T-cell (primary cell): ENCODE data around the gene TMEM139. TPM values are rescaled to one million over a fixed set of nuclear protein-coding genes. Genes with fewer than 3 reads are reported as not detected.
A peak's percentile ranks its signal among the peaks of the same experiment; 100 is the strongest.

ENCODE experiments used
- ATAC-seq, 4 experiments: fragments of 200-7000 bp in 3 of 4; fragments of 150-1000 bp in 1 of 4; cut with Tn5 transposase; replicated peaks in 1 of 4; 1 replicate in 3 of 4; 2 replicates in 1 of 4; pipeline ENCODE4 v1.10.0; 2021; ENCODE audit warnings: moderate library complexity in 3 of 4, mild to moderate bottlenecking in 2 of 4, moderate number of reproducible peaks in 1 of 4
- CTCF ChIA-PET, 2 donors: fragments of 300-600 bp; sonication (Branson Sonifier 250); formaldehyde crosslinking; loops; one replicate each; lab custom pipeline; 2022; ENCODE audit warnings: antibody characterized with exemption in 2 of 2; lab: Charles Lee
- POLR2A ChIA-PET, 2 donors: fragments of 300-600 bp; sonication (Branson Sonifier 250); formaldehyde crosslinking; loops; one replicate each; lab custom pipeline; 2022; ENCODE audit warnings: antibody characterized with exemption in 2 of 2; lab: Charles Lee
- DNase-seq, 35 experiments: peaks; one replicate each; pipeline versions ENCODE4 v3.0.0 to v3.0.0-alpha.2; 2013 to 2023
- H3K27ac ChIP-seq: one replicate; pipeline ENCODE4 v1.5.1; 2013; ENCODE audit warnings: low read length
- H3K27me3 ChIP-seq, 2 experiments: replicated peaks in 1 of 2; 1 replicate in 1 of 2; 2 replicates in 1 of 2; pipeline versions ENCODE4 v1.6.1 to v1.7.0; 2013; ENCODE audit warnings: low read length in 1 of 2, mixed read lengths in 1 of 2; ENCODE audit not compliant: control insufficient read depth in 2 of 2, insufficient read depth in 2 of 2; ENCODE audit errors: extremely low read depth in 1 of 2
- H3K36me3 ChIP-seq, 2 donors: 1 replicate in 1 of 2; 2 replicates in 1 of 2; pipeline versions ENCODE4 v1.6.1 to v1.7.0; 2013; ENCODE audit warnings: low read length in 1 of 2; ENCODE audit not compliant: control insufficient read depth in 2 of 2, insufficient read depth in 1 of 2; ENCODE audit errors: extremely low read depth in 1 of 2
- H3K4me1 ChIP-seq, 2 experiments: 1 replicate in 1 of 2; 2 replicates in 1 of 2; pipeline versions ENCODE4 v1.6.1 to v1.7.0; 2013; ENCODE audit warnings: low read length in 2 of 2, mixed read lengths in 1 of 2; ENCODE audit not compliant: insufficient read depth in 2 of 2, control insufficient read depth in 1 of 2; ENCODE audit errors: extremely low read depth in 1 of 2
- H3K4me3 ChIP-seq, 2 donors: 1 replicate in 1 of 2; 2 replicates in 1 of 2; pipeline versions ENCODE4 v1.5.1 to v1.7.0; 2013; ENCODE audit warnings: mild to moderate bottlenecking in 2 of 2, low read length in 1 of 2, moderate library complexity in 1 of 2; ENCODE audit not compliant: control insufficient read depth in 1 of 2; ENCODE audit errors: extremely low read depth in 1 of 2
- H3K9me3 ChIP-seq: 2 replicates; pipeline ENCODE4 v1.7.0; 2013
- H3K27ac Mint-ChIP-seq, 2 donors: one replicate each; pipeline ENCODE4 v1.8.0; 2020 to 2021; ENCODE audit warnings: mild to moderate bottlenecking in 2 of 2, mixed read lengths in 2 of 2
- H3K27me3 Mint-ChIP-seq, 2 donors: one replicate each; pipeline ENCODE4 v1.8.0; 2021 to 2022; ENCODE audit warnings: mixed read lengths in 2 of 2
- H3K36me3 Mint-ChIP-seq: one replicate; pipeline ENCODE4 v1.8.0; 2021; ENCODE audit warnings: mixed read lengths
- H3K4me1 Mint-ChIP-seq, 3 donors: one replicate each; pipeline ENCODE4 v1.8.0; 2020 to 2022; ENCODE audit warnings: mixed read lengths in 3 of 3, mild to moderate bottlenecking in 1 of 3
- H3K4me3 Mint-ChIP-seq, 3 donors: one replicate each; pipeline ENCODE4 v1.8.0; 2020 to 2022; ENCODE audit warnings: mild to moderate bottlenecking in 3 of 3, mixed read lengths in 3 of 3, moderate library complexity in 3 of 3
- H3K9me3 Mint-ChIP-seq, 3 donors: one replicate each; pipeline ENCODE4 v1.8.0; 2020 to 2022; ENCODE audit warnings: mixed read lengths in 3 of 3
- WGBS: methylation state at CpG from one replicate; pipeline ENCODE4 v1.1.5; 2013; ENCODE audit warnings: missing lambda C conversion rate; ENCODE audit not compliant: insufficient coverage; 5-methylcytosine and 5-hydroxymethylcytosine counted together
- total RNA-seq, 35 experiments: library from RNA in 6 of 35; stranded (reverse) in 6 of 35; fragments of 120-200 nt in 1 of 35; gene quantifications; one replicate each; pipeline versions ENCODE4 v1.2.1 to v1.2.4 and lab custom pipeline; 2013 to 2026

The TMEM139 gene
- total RNA-seq, 5 donors from 2014 or later (not counting 1 experiment from before 2014, with no cell fraction given), result 0.66 to 1.6 (median 1.2) TPM; not detected in 1

DNA sequence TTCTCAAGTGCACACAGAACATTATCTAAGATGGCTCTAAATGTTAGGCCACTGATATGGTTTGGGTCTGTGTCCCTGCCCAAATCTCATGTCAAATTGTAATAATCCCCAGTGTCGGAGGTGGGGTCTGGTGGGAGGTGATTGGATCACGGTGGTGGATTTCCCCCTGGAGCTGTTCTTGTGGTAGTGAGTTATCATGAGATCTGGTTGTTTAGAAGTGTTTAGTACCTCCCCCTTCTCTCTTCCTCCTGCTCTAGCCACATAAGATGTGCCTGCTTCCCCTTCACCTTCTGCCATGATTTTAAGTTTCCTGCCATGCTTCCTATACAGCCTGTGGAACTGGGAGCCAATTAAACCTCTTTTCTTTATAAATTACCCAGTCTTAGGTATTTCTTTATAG lies 32.8 kb upstream of the TMEM139 start:
- no peaks in the 10 kb centered on the region for H3K36me3 ChIP-seq
- peak overlapping the region; percentile 80 to 91 for H3K27ac Mint-ChIP-seq
- DNase-seq (peak in 3 of 35 experiments; percentile 9 to 44 (median 9)), ATAC-seq (peak in 3 of 4 experiments; percentile 44 to 50 (median 47))
- H3K4me3 Mint-ChIP-seq, result peak overlapping the region in 1 of 3 donors; percentile 16
- H3K36me3 Mint-ChIP-seq, result peaks cover 29% of the 10 kb centered on the region
- peaks cover 87 to 94% (median 89%) of the 10 kb centered on the region in 3 donors for H3K4me1 Mint-ChIP-seq
- no peak overlapping the region for H3K4me3 ChIP-seq
- CTCF ChIA-PET, result interaction anchor here in 1 of 2 donors (1.2 to 3.6 kb wide), 3 partner anchors 11 to 12 kb away, joined by 3 to 24 read pairs (median 7); partner anchors contain the start of gene GSTK1
- H3K4me1 ChIP-seq, result peaks cover 35 to 47% of the 10 kb centered on the region in 2 experiments
- H3K27me3 Mint-ChIP-seq, result no peaks in the 10 kb centered on the region
- WGBS, result no CpG with 5 or more reads among the region's 2 CpGs
- no peaks in the 10 kb centered on the region for H3K27me3 ChIP-seq
- POLR2A ChIA-PET, result no interaction called here
- H3K27ac ChIP-seq, result no peak overlapping the region
- peaks cover 4 to 29% (median 7%) of the 10 kb centered on the region in 3 donors for H3K9me3 Mint-ChIP-seq
- peaks cover 3% of the 10 kb centered on the region for H3K9me3 ChIP-seq

DNA sequence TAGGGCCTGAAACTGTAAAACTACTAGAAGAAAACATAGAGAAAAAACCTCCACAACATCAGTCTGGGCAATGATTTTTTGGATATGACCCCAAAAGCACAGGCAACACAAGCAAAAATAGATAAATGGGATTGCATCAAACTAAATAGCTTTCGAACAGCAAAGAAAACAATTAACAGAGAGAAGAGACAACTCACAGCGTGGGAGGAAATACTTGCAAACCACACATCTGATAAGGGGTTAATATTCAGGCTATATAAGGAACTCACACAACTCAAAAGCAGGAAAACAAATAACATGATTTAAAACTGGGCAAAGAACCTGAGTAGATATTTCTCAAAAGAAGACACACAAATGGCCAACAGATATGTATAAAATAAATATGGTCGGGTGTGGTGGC lies 29.2 kb upstream of the TMEM139 start:
- POLR2A ChIA-PET, result interaction anchor here in 1 of 2 donors (0.7 kb wide), 1 partner anchor 40 kb away, joined by 3 read pairs; no protein-coding TSS in a partner anchor
- Mint-ChIP-seq H3K36me3 (peaks cover 14% of the 10 kb centered on the region), H3K9me3 (peaks cover 4 to 18% (median 7%) of the 10 kb centered on the region in 3 donors), H3K27ac (peak overlapping the region; percentile 89 to 93), H3K4me1 (peaks cover 84 to 88% (median 85%) of the 10 kb centered on the region in 3 donors), H3K27me3 (no peaks in the 10 kb centered on the region), H3K4me3 (peak overlapping the region in 2 of 3 donors; percentile 4 to 32)
- WGBS, result no CpG with 5 or more reads among the region's 3 CpGs
- Histone ChIP-seq H3K4me1 (peaks cover 21 to 39% of the 10 kb centered on the region in 2 experiments), H3K27ac (no peak overlapping the region), H3K4me3 (no peak overlapping the region), H3K36me3 (no peaks in the 10 kb centered on the region), H3K9me3 (peaks cover 3% of the 10 kb centered on the region), H3K27me3 (no peaks in the 10 kb centered on the region)
- DNase-seq (no peak), ATAC-seq (no peak)
- CTCF ChIA-PET, result interaction anchor here (0.6 to 2.6 kb wide), 8 partner anchors 11 to 472 kb away, joined by 3 to 14 read pairs (median 6); no protein-coding TSS in a partner anchor

DNA sequence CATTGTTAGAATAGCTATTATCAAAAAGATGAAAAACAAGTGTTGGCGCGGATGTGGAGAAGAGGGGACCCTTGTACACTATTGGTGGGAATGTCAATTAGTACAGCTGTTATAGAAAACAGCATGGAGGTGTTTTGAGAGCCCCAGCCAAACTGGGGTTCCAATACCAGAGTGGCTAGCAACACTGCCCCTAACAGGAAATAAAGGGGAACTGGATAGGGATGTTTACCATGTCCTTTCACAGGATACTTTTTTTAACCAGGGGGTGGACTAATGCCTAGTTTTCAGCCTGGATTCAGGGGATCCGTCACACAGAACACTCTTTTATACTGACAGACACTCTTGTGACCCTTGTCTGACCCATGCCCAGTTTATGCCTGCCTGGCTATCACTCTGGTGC lies 28.4 kb upstream of the TMEM139 start:
- Mint-ChIP-seq H3K4me1 (peaks cover 81 to 82% (median 81%) of the 10 kb centered on the region in 3 donors), H3K27me3 (no peaks in the 10 kb centered on the region), H3K36me3 (peaks cover 14% of the 10 kb centered on the region), H3K27ac (peak overlapping the region; percentile 78 to 88), H3K9me3 (peaks cover 4 to 18% (median 7%) of the 10 kb centered on the region in 3 donors), H3K4me3 (peak overlapping the region in 1 of 3 donors; percentile 9)
- Histone ChIP-seq H3K36me3 (no peaks in the 10 kb centered on the region), H3K4me3 (no peak overlapping the region), H3K4me1 (peaks cover 17 to 38% of the 10 kb centered on the region in 2 experiments), H3K9me3 (peaks cover 3% of the 10 kb centered on the region), H3K27me3 (no peaks in the 10 kb centered on the region), H3K27ac (peak overlapping the region; percentile 4)
- no CpG with 5 or more reads among the region's 3 CpGs for WGBS
- ATAC-seq, result no peak
- no peak for DNase-seq
- ChIA-PET POLR2A (no interaction called here), CTCF (interaction anchor here (0.6 to 2.6 kb wide), 7 partner anchors 12 to 473 kb away, joined by 3 to 14 read pairs (median 6); no protein-coding TSS in a partner anchor)

DNA sequence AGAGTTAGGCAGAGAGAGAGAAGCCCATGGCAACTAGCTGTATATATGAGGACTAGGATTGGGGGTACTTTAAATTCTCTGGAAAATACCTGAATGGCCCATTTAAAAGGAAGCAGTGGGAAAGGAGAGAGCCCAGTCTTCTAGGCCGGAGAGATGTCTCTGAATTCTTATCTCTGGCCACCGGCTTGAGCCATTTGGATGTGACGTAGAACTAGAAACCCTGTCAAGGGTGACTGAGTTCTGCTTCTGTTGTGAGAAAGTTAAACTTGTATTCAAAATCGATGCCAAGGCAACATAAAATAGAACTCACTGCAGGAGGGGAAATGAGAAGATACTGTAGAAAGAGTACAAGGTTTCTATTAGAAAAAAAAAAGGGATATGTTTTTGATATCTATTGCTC lies 27.8 kb upstream of the TMEM139 start:
- no peak for DNase-seq
- POLR2A ChIA-PET, result no interaction called here
- H3K27me3 Mint-ChIP-seq, result no peaks in the 10 kb centered on the region
- H3K36me3 ChIP-seq, result no peaks in the 10 kb centered on the region
- H3K4me3 Mint-ChIP-seq, result peak overlapping the region in 1 of 3 donors; percentile 9
- H3K9me3 ChIP-seq, result peaks cover 3% of the 10 kb centered on the region
- no peak overlapping the region for H3K4me3 ChIP-seq
- peaks cover 14% of the 10 kb centered on the region for H3K36me3 Mint-ChIP-seq
- no peaks in the 10 kb centered on the region for H3K27me3 ChIP-seq
- H3K27ac ChIP-seq, result peak overlapping the region; percentile 4
- peaks cover 79 to 80% (median 79%) of the 10 kb centered on the region in 3 donors for H3K4me1 Mint-ChIP-seq
- 100% methylated on average over 1 of the region's 4 CpGs for WGBS
- ATAC-seq, result no peak
- peak overlapping the region; percentile 78 to 88 for H3K27ac Mint-ChIP-seq
- CTCF ChIA-PET, result interaction anchor here (0.7 to 2.6 kb wide), 2 partner anchors 12 to 16 kb away, joined by 3 to 8 read pairs; no protein-coding TSS in a partner anchor
- H3K4me1 ChIP-seq, result peaks cover 11 to 33% of the 10 kb centered on the region in 2 experiments
- H3K9me3 Mint-ChIP-seq, result peaks cover 4 to 18% (median 7%) of the 10 kb centered on the region in 3 donors

DNA sequence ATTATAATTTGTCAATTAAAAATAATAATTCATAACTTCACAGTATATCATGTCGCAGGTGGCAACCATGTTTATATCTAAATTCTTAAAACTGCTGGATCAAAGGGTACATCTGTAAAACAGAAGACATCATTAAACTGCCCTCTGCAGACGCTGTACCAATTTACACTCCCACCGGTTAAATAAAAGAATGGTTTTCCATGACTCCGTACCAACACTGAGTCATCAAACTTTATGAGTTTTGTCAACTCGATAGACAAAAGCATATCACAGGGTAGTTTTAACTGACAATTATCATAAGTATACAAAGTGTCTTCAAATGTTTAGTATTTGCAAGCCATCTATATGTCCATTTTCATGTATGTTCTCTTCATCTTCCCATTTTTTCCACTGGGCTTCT lies 27.3 kb upstream of the TMEM139 start:
- POLR2A ChIA-PET, result interaction anchor here in 1 of 2 donors (0.6 kb wide), 2 partner anchors 36 to 897 kb away, joined by 3 read pairs; no protein-coding TSS in a partner anchor
- peaks cover 3% of the 10 kb centered on the region for H3K9me3 ChIP-seq
- no peaks in the 10 kb centered on the region for H3K27me3 Mint-ChIP-seq
- H3K36me3 ChIP-seq, result no peaks in the 10 kb centered on the region
- CTCF ChIA-PET, result interaction anchor here (0.5 to 2.2 kb wide), 5 partner anchors 15 to 50 kb away, joined by 3 to 14 read pairs (median 3); no protein-coding TSS in a partner anchor
- H3K36me3 Mint-ChIP-seq, result peaks cover 12% of the 10 kb centered on the region
- peaks cover 76 to 79% (median 78%) of the 10 kb centered on the region in 3 donors for H3K4me1 Mint-ChIP-seq
- no peak for DNase-seq
- H3K27ac Mint-ChIP-seq, result peak overlapping the region; percentile 96 to 98
- H3K27me3 ChIP-seq, result no peaks in the 10 kb centered on the region
- no CpG with 5 or more reads among the region's 5 CpGs for WGBS
- H3K9me3 Mint-ChIP-seq, result peaks cover 1 to 12% (median 3%) of the 10 kb centered on the region in 3 donors
- no peak overlapping the region for H3K27ac ChIP-seq
- H3K4me3 Mint-ChIP-seq, result no peak overlapping the region
- H3K4me3 ChIP-seq, result no peak overlapping the region
- no peak for ATAC-seq
- H3K4me1 ChIP-seq, result peaks cover 10 to 36% of the 10 kb centered on the region in 2 experiments

GRCh38 chr7:143258831-143259230 lies 25.9 kb upstream of the TMEM139 start:
- H3K27ac Mint-ChIP-seq, result peak overlapping the region; percentile 96 to 98
- peak overlapping the region; percentile 50 to 80 (median 67) for H3K4me3 Mint-ChIP-seq
- Histone ChIP-seq H3K4me1 (peaks cover 7 to 34% of the 10 kb centered on the region in 2 experiments), H3K36me3 (no peaks in the 10 kb centered on the region), H3K27me3 (no peaks in the 10 kb centered on the region), H3K9me3 (no peaks in the 10 kb centered on the region), H3K4me3 (peak overlapping the region in 1 of 2 donors; percentile 16), H3K27ac (peak overlapping the region; percentile 69)
- 0% methylated on average over 1 of the region's 2 CpGs for WGBS
- DNase-seq (peak in 1 of 35 experiments; percentile 34), ATAC-seq (peak; percentile 17 to 29 (median 21))
- H3K4me1 Mint-ChIP-seq, result peaks cover 70 to 78% (median 72%) of the 10 kb centered on the region in 3 donors
- peaks cover 0 to 6% (median 0%) of the 10 kb centered on the region in 3 donors for H3K9me3 Mint-ChIP-seq
- no peaks in the 10 kb centered on the region for H3K27me3 Mint-ChIP-seq
- peaks cover 10% of the 10 kb centered on the region for H3K36me3 Mint-ChIP-seq
- CTCF ChIA-PET, result interaction anchor here (0.7 to 2.2 kb wide), 10 partner anchors 10 to 121 kb away, joined by 3 to 14 read pairs (median 4); partner anchors contain the start of gene CASP2 (in 1 of the 2)
- POLR2A ChIA-PET, result interaction anchor here in 1 of 2 donors (0.7 kb wide), 2 partner anchors 14 to 37 kb away, joined by 3 to 4 read pairs; no protein-coding TSS in a partner anchor
